ENCODE results near the gene RCN1. TPM values are rescaled to one million over a fixed set of nuclear protein-coding genes. Genes with fewer than 3 reads are reported as not detected.

RCN1 gene
- total RNA-seq, 1 donor from 2014 or later = 201 TPM

GRCh38 chr11:32122200-32122599, 31.3 kb downstream of the RCN1 start:
- DNase-seq (ENCODE audit: low spot score, unreplicated experiment) = no peak
- Mint-ChIP-seq H3K9me3 (ENCODE audit: low read depth) (no peaks in the 10 kb centered on the region), H3K36me3 (ENCODE audit: insufficient read depth) (no peaks in the 10 kb centered on the region), H3K27ac (no peak overlapping the region), H3K4me1 (ENCODE audit: low read depth) (no peaks in the 10 kb centered on the region), H3K4me3 (ENCODE audit: low read depth) (no peak overlapping the region), H3K27me3 (peaks cover 18% of the 10 kb centered on the region)
- no peak for TF ChIP-seq CTCF (IDR thresholded peaks at IDR 0.05; ENCODE audit: unreplicated experiment)

GRCh38 chr11:32131321-32131720, 40.4 kb downstream of the RCN1 start:
- Mint-ChIP-seq H3K4me1 (ENCODE audit: low read depth) (no peaks in the 10 kb centered on the region), H3K9me3 (ENCODE audit: low read depth) (peaks cover 4% of the 10 kb centered on the region), H3K4me3 (ENCODE audit: low read depth) (no peak overlapping the region), H3K36me3 (ENCODE audit: insufficient read depth) (no peaks in the 10 kb centered on the region), H3K27me3 (peaks cover 9% of the 10 kb centered on the region), H3K27ac (no peak overlapping the region)
- no peak for TF ChIP-seq CTCF (IDR thresholded peaks at IDR 0.05; ENCODE audit: unreplicated experiment)
- DNase-seq (ENCODE audit: low spot score, unreplicated experiment) = no peak

DNA sequence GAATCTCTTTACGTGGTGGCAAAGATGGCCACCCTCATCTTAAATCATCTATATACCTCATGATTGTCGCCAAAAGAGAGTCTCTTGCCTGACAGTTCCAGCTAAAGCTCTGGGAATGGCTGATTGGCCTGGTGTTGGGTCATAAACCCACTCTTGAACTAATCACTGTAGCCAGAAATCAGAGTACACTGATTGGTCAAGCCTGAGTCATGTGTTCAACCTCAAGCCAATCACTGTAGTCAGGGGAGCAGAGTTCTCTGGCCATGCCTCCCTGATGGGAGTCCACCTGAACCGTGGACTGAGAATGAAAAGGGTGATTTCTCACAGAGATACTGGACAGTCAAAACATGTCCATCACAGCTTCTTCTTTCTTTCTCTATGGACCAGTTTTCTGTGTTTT, 45.8 kb downstream of the RCN1 start:
- no peaks in the 10 kb centered on the region for H3K36me3 Mint-ChIP-seq (ENCODE audit: insufficient read depth)
- no peak overlapping the region for H3K27ac Mint-ChIP-seq
- H3K4me1 Mint-ChIP-seq (ENCODE audit: low read depth) = no peaks in the 10 kb centered on the region
- no peak for DNase-seq (ENCODE audit: low spot score, unreplicated experiment)
- no peaks in the 10 kb centered on the region for H3K27me3 Mint-ChIP-seq
- peaks cover 4% of the 10 kb centered on the region for H3K9me3 Mint-ChIP-seq (ENCODE audit: low read depth)
- no peak for TF ChIP-seq CTCF (IDR thresholded peaks at IDR 0.05; ENCODE audit: unreplicated experiment)
- no peak overlapping the region for H3K4me3 Mint-ChIP-seq (ENCODE audit: low read depth)

- DNase-seq (ENCODE audit: low spot score, unreplicated experiment) = no peak
- no peak overlapping the region for H3K4me3 Mint-ChIP-seq (ENCODE audit: low read depth)
- no peaks in the 10 kb centered on the region for H3K27me3 Mint-ChIP-seq
- H3K4me1 Mint-ChIP-seq (ENCODE audit: low read depth) = peaks cover 3% of the 10 kb centered on the region
- H3K36me3 Mint-ChIP-seq (ENCODE audit: insufficient read depth) = no peaks in the 10 kb centered on the region
- no peak overlapping the region for H3K27ac Mint-ChIP-seq
- H3K9me3 Mint-ChIP-seq (ENCODE audit: low read depth) = peaks cover 4% of the 10 kb centered on the region
- no peak for TF ChIP-seq CTCF (IDR thresholded peaks at IDR 0.05; ENCODE audit: unreplicated experiment)
Observed at GRCh38 chr11:32137263-32137662, 46.4 kb downstream of the RCN1 start.

DNA sequence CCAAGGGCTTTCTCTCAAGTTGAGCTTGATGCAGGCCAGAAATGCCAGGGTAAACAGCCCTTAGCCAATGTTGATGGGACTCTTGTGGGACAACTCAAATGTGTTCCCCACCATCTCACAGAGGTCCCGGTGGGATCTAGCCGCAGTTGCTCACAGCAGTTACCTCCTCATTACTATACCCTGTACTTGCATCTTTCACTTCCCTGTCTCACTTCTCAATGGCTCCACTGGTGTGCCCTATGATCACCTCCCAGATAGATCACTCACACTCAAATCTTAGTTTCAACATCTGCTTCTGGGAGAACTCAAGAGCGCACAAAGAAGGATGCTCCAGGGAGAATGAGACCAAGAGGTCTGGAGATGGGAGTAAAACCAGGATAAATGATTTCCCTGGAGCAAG, 47.0 kb downstream of the RCN1 start:
- Mint-ChIP-seq H3K4me1 (ENCODE audit: low read depth) (peaks cover 4% of the 10 kb centered on the region), H3K27ac (no peak overlapping the region), H3K27me3 (no peaks in the 10 kb centered on the region), H3K4me3 (ENCODE audit: low read depth) (no peak overlapping the region), H3K36me3 (ENCODE audit: insufficient read depth) (no peaks in the 10 kb centered on the region), H3K9me3 (ENCODE audit: low read depth) (peaks cover 4% of the 10 kb centered on the region)
- no peak for TF ChIP-seq CTCF (IDR thresholded peaks at IDR 0.05; ENCODE audit: unreplicated experiment)
- no peak for DNase-seq (ENCODE audit: low spot score, unreplicated experiment)

Data from progenitor cell of endocrine pancreas (in vitro differentiated cells).